GM12874 (cell line): ENCODE results near the gene COX7A2L.

Source experiments
- CTCF ChIP-seq: IDR thresholded peaks from 2 replicates; pipeline ENCODE4 v1.5.1; 2011; ENCODE audit warnings: low read depth, mild to moderate bottlenecking, control low read depth, low read length, moderate library complexity; ENCODE audit not compliant: insufficient read depth

The COX7A2L gene

GRCh38 chr2:42386682-42387081 lies 25.7 kb upstream of the COX7A2L start:
- peak; percentile 61; the same call in 1 of the 2 replicates for TF ChIP-seq CTCF

- no peak for TF ChIP-seq CTCF
Observed at GRCh38 chr2:42385225-42385624, 24.2 kb upstream of the COX7A2L start.

- no peak for TF ChIP-seq CTCF
Observed at GRCh38 chr2:42383855-42384530, 23.0 kb upstream of the COX7A2L start.

- TF ChIP-seq CTCF: no peak
Observed at GRCh38 chr2:42382144-42382543, 21.1 kb upstream of the COX7A2L start.

- no peak for TF ChIP-seq CTCF
Observed at GRCh38 chr2:42378415-42378814, 17.4 kb upstream of the COX7A2L start.

GRCh38 chr2:42376758-42377157 lies 15.7 kb upstream of the COX7A2L start:
- TF ChIP-seq CTCF: no peak

GRCh38 chr2:42372474-42373200 lies 11.6 kb upstream of the COX7A2L start:
- TF ChIP-seq CTCF: no peak
